Activated B cell treated with CpG ODN at 0.5 μM for 24 hours (primary cell): Measurements from ENCODE around the gene CEP120. TPM values are rescaled to one million over a fixed set of nuclear protein-coding genes. Genes with fewer than 3 reads are reported as not detected.
"Not testable (repeated sequence)": the region's sequence is repeated elsewhere in the genome, so short reads cannot be mapped to it uniquely, and the experiment has no call there.

ENCODE experiments used
- ATAC-seq: fragments of 200-7000 bp; cut with Tn5 transposase; one replicate; pipeline ENCODE4 v1.10.0; 2021; ENCODE audit warnings: low read depth, mild to moderate bottlenecking, moderate library complexity
- CTCF ChIA-PET: fragments of 350-600 bp; sonication (Branson Sonifier 250); formaldehyde crosslinking; loops from one replicate; lab custom pipeline; 2021; ENCODE audit warnings: antibody characterized with exemption; lab: Charles Lee
- POLR2A ChIA-PET: fragments of 350-600 bp; sonication (Branson Sonifier 250); formaldehyde crosslinking; loops from one replicate; lab custom pipeline; 2021; ENCODE audit warnings: antibody characterized with exemption; lab: Charles Lee
- DNase-seq: peaks from one replicate; pipeline ENCODE4 v3.0.0; 2022
- H3K27ac Mint-ChIP-seq: one replicate; pipeline ENCODE4 v1.8.0; 2020; ENCODE audit warnings: mixed read lengths
- H3K27me3 Mint-ChIP-seq: one replicate; pipeline ENCODE4 v1.8.0; 2021; ENCODE audit warnings: mixed read lengths
- H3K36me3 Mint-ChIP-seq: one replicate; pipeline ENCODE4 v1.8.0; 2021; ENCODE audit warnings: low read depth, mixed read lengths
- H3K4me1 Mint-ChIP-seq: one replicate; pipeline ENCODE4 v1.8.0; 2021; ENCODE audit warnings: mixed read lengths
- H3K4me3 Mint-ChIP-seq: one replicate; pipeline ENCODE4 v1.8.0; 2020; ENCODE audit warnings: mild to moderate bottlenecking, mixed read lengths
- H3K9me3 Mint-ChIP-seq: one replicate; pipeline ENCODE4 v1.8.0; 2020; ENCODE audit warnings: mixed read lengths
- CTCF ChIP-seq: fragments of 200-600 bp; IDR thresholded peaks from one replicate; pipeline ENCODE4 v1.8.0; 2022; ENCODE audit warnings: antibody characterized with exemption, mild to moderate bottlenecking
- intact Hi-C: fragments of 100-400 bp; cut with micrococcal nuclease; formaldehyde crosslinking; loops from one replicate; pipeline ENCODE4 v1.15.1; 2024
- total RNA-seq: library from RNA; stranded (reverse); gene quantifications from 2 replicates; pipeline ENCODE4 v1.2.3, GENCODE V29; 2022

Gene CEP120
- total RNA-seq, 1 donor from 2014 or later, result 43.1 TPM

GRCh38 chr5:123438902-123439301 lies 15.7 kb upstream of the CEP120 start:
- intact Hi-C loops, result no loop called here
- no peak overlapping the region for H3K4me3 Mint-ChIP-seq
- no peaks in the 10 kb centered on the region for H3K27me3 Mint-ChIP-seq
- ATAC-seq (peak; percentile 18), DNase-seq (no peak)
- H3K27ac Mint-ChIP-seq, result no peak overlapping the region
- ChIA-PET POLR2A (no interaction called here), CTCF (no interaction called here)
- H3K9me3 Mint-ChIP-seq, result no peaks in the 10 kb centered on the region
- TF ChIP-seq CTCF, result no peak
- peaks cover 4% of the 10 kb centered on the region for H3K4me1 Mint-ChIP-seq
- H3K36me3 Mint-ChIP-seq, result no peaks in the 10 kb centered on the region

DNA sequence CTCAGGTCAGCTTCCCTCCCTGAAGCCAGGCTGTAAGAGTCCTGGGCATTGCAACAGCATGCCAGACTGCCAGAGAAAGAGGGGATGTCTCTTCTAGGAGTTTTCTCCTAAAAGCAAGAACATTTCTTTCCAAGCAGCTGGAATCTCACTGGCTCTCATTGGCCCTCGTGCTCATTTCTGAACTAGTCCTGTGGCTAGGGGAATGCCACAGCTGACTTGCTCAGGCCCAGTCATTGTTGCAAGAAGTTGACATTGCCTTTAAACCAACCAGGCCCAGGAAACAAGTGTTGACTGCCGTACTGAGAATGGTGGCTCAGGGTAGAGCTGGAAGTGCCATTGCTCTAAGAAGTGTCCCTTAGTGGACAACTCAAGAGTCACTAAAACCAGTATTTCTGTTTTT lies 15.0 kb upstream of the CEP120 start:
- ATAC-seq (no peak), DNase-seq (no peak)
- H3K27me3 Mint-ChIP-seq, result peaks cover 2% of the 10 kb centered on the region
- intact Hi-C loops, result no loop called here
- no peak overlapping the region for H3K4me3 Mint-ChIP-seq
- H3K27ac Mint-ChIP-seq, result no peak overlapping the region
- no peak for TF ChIP-seq CTCF
- no peaks in the 10 kb centered on the region for H3K9me3 Mint-ChIP-seq
- ChIA-PET CTCF (no interaction called here), POLR2A (no interaction called here)
- H3K36me3 Mint-ChIP-seq, result no peaks in the 10 kb centered on the region
- peaks cover 4% of the 10 kb centered on the region for H3K4me1 Mint-ChIP-seq

GRCh38 chr5:123436201-123436600 lies 13.0 kb upstream of the CEP120 start:
- Mint-ChIP-seq H3K36me3 (no peaks in the 10 kb centered on the region), H3K4me3 (no peak overlapping the region), H3K4me1 (no peaks in the 10 kb centered on the region), H3K27ac (no peak overlapping the region), H3K9me3 (peaks cover 2% of the 10 kb centered on the region), H3K27me3 (peaks cover 2% of the 10 kb centered on the region)
- no peak for TF ChIP-seq CTCF
- intact Hi-C loops, result no loop called here
- DNase-seq (no peak), ATAC-seq (no peak)
- ChIA-PET POLR2A (no interaction called here), CTCF (interaction anchor here (1.4 kb wide), 1 partner anchor 13 kb away, joined by 4 read pairs; the partner anchor contains the start of gene CEP120)

DNA sequence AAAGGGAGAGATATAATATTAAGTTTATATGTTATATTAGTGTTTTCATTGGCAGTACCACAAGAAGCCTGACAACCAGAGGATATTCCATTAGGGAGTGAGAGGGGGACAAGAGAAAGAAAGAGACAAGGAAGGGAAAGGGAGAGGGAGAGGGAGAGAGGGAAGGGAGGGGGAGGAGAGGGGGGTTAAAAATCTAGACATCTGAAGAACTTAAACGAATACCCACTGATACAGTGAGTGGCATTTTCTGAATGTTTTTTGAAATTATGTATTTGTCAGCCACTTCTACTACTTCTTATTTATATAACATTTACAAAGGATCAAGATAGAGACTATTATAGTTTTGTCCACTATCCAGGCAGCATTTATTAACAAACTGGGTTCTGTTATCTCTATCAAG lies 11.6 kb upstream of the CEP120 start:
- Mint-ChIP-seq H3K9me3 (peaks cover 2% of the 10 kb centered on the region), H3K4me1 (no peaks in the 10 kb centered on the region), H3K27ac (no peak overlapping the region), H3K36me3 (no peaks in the 10 kb centered on the region), H3K4me3 (no peak overlapping the region), H3K27me3 (peaks cover 2% of the 10 kb centered on the region)
- ATAC-seq (no peak), DNase-seq (no peak)
- ChIA-PET POLR2A (no interaction called here), CTCF (no interaction called here)
- intact Hi-C loops, result no loop called here
- TF ChIP-seq CTCF, result no peak

DNA sequence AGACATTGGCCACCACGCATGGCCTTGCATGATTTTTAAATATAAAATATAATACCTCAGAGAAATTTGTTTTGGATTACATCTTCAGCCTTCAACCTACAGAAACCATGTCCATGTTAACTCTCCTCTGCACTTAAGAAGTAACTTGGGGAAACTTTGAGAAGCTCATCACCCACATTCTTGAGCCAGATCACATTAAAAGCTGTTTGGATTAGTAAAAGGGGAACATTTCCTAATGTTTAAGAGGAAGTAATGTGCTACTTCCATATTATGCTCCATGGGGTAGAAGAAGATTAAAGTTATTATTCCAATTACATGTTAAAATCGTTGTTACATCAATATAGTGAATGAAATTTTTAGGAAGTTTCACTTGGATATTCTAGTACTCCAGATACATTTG lies 10.4 kb upstream of the CEP120 start:
- Mint-ChIP-seq H3K27ac (no peak overlapping the region), H3K9me3 (peaks cover 2% of the 10 kb centered on the region), H3K4me3 (no peak overlapping the region), H3K36me3 (no peaks in the 10 kb centered on the region), H3K4me1 (no peaks in the 10 kb centered on the region), H3K27me3 (peaks cover 2% of the 10 kb centered on the region)
- no peak for TF ChIP-seq CTCF
- ChIA-PET CTCF (interaction anchor here (1.3 kb wide), 1 partner anchor 10 kb away, joined by 4 read pairs; no protein-coding TSS in a partner anchor), POLR2A (interaction anchor here (1.5 kb wide), 1 partner anchor 10 kb away, joined by 5 read pairs; no protein-coding TSS in a partner anchor)
- intact Hi-C loops, result no loop called here
- no peak for ATAC-seq
- DNase-seq, result no peak

DNA sequence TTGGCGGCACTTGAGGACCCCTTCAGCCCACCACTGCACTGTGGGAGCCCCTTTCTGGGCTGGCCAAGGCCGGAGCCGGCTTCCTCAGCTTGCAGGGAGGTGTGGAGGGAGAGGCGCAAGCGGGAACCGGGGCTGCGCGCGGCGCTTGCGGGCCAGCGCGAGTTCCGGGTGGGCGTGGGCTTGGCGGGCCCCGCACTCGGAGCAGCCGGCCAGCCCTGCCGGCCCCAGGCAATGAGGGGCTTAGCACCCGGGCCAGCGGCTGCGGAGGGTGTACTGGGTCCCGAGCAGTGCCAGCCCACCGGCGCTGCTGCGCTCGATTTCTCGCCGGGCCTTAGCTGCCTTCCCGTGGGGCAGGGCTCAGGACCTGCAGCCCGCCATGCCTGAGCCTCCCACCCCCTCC lies 7.2 kb upstream of the CEP120 start:
- H3K36me3 Mint-ChIP-seq, H3K9me3 Mint-ChIP-seq, H3K4me3 Mint-ChIP-seq, ATAC-seq, DNase-seq, H3K4me1 Mint-ChIP-seq, H3K27ac Mint-ChIP-seq, H3K27me3 Mint-ChIP-seq, CTCF ChIA-PET, intact Hi-C loops: not testable (repeated sequence)
- POLR2A ChIA-PET, result interaction anchor here (0.6 kb wide), 1 partner anchor 118 kb away, joined by 5 read pairs; no protein-coding TSS in a partner anchor
